Measurements from ENCODE around the gene MROH7. TPM values are rescaled to one million over a fixed set of nuclear protein-coding genes. Genes with fewer than 3 reads are reported as not detected.
"Not testable (repeated sequence)": the region's sequence is repeated elsewhere in the genome, so short reads cannot be mapped to it uniquely, and the experiment has no call there.

MROH7 gene
- total RNA-seq, 4 donors from 2014 or later: 0.42 to 1.3 (median 0.89) TPM

DNA sequence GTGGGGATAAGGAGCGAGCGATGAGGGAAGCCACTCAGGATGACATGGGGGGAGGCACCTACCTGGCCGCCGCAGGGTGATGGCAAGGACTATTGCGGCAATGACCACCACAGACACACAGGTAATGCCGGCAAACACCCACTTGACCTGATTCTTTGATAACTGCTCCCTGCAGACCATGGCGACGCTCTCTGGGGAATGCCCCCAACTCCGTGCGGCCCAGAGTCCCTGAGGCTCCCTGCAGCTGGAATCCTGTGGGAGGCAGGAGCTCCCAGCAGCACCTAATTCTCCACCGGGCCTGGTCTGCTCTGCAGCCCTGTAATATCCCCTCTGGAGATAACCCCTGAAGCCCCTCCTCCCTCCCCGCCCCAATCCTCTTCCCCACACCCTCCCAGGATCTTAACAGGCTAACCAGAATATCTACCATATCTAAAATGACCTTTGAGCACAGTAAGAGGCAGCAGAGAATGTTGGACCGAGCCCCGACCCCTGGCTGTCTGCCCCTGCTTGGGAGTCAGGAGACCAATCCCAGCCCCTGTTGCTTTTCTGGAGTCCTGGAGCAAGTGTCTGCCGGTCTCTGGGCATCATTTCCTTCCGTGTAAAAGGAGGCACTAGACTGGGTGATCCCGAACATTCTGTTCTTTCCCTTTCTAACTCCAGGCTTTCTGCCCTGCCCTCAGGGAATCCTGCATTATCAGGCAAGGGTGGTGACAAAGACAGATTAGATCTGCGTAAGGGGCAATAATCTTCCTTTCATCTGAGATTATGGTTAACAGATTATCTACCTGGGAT, 18.2 kb upstream of the MROH7 start, which contains the start of gene FAM151A:
TSS of gene FAM151A (minus strand) at position 310 of the 792 bp plus-strand sequence. CDS start at position 180, 130 bp downstream.
- intact Hi-C loops (cut with DNase I; ENCODE audit: low total_unique reads): no loop called here
- H3K9me3 ChIP-seq: no peaks in the 10 kb centered on the region
- no peak for DNase-seq
- TF ChIP-seq, protein P1, sequence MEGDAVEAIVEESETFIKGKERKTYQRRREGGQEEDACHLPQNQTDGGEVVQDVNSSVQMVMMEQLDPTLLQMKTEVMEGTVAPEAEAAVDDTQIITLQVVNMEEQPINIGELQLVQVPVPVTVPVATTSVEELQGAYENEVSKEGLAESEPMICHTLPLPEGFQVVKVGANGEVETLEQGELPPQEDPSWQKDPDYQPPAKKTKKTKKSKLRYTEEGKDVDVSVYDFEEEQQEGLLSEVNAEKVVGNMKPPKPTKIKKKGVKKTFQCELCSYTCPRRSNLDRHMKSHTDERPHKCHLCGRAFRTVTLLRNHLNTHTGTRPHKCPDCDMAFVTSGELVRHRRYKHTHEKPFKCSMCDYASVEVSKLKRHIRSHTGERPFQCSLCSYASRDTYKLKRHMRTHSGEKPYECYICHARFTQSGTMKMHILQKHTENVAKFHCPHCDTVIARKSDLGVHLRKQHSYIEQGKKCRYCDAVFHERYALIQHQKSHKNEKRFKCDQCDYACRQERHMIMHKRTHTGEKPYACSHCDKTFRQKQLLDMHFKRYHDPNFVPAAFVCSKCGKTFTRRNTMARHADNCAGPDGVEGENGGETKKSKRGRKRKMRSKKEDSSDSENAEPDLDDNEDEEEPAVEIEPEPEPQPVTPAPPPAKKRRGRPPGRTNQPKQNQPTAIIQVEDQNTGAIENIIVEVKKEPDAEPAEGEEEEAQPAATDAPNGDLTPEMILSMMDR (IDR thresholded peaks at IDR 0.05 in 4 of 5, conservative IDR thresholded peaks at IDR 0.05 in 1 of 5): no peak
- TF ChIP-seq POLR2A (IDR thresholded peaks at IDR 0.05): no peak
- in situ Hi-C loops (cut with MboI; ENCODE audit: low sequenced_read_pairs in 4 of 4): no loop called here
- no peaks in the 10 kb centered on the region for H3K36me3 ChIP-seq
- no peak for ATAC-seq
- no peaks in the 10 kb centered on the region for H3K27me3 ChIP-seq
- H3K27ac ChIP-seq: no peak within 1 kb of the TSS
- H3K4me1 ChIP-seq: peaks cover 0 to 2% of the 10 kb centered on the region in 2 donors
- no peak within 1 kb of the TSS for H3K4me3 ChIP-seq

DNA sequence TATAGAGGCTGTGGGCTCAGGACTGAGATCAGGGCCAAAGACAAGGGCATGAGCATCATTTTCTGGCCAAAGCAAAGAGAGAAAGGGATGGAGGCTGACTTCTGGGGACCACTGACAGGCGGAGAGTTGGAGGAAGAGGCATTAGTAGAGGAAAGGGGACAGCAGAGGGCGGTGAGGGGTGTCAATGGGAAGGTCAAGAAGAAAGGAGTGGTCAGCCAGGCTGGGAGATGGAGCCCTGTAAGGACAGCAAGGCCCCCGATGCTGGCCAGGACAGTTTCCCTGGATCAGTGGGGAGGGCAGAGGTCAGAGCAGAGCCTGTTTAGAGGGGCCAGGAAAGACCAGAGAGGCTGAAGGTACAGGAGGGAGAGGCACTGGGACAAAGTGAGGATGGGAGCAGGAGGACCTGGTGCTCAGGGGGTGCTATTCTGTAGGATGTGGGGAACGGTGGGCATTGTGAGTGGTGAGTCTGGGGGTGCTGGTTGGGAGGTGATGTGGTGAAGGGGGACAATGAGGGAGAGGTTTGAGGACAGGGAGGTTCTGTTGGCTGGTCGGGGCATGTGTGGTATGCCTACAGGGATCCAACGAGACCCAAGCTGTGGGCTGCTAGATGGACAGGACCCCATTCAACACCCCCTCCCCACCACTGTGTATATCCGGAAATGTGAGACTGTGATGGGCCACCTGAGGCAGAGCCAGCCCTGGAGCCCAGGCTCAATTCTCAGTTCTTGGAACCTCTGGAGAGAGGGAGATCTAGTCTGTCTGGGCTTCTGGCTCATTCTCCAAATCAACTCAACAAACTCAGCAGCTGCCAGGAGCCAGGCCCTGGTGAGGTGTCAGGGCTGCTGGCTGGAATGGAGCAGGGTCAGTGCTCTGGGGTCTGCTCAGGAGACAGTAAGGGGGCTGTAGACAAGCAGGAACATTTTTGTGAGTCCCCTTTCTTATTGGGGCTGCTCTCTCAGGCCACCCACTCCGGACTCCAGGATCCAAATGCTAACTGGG, 16.8 kb upstream of the MROH7 start:
- H3K4me3 ChIP-seq: no peak overlapping the region
- no peaks in the 10 kb centered on the region for H3K36me3 ChIP-seq
- ATAC-seq (no peak), DNase-seq (no peak)
- intact Hi-C loops (cut with DNase I; ENCODE audit: low total_unique reads) (no loop called here), in situ Hi-C loops (cut with MboI; ENCODE audit: low sequenced_read_pairs in 4 of 4) (no loop called here)
- no peaks in the 10 kb centered on the region for H3K27me3 ChIP-seq
- no peak overlapping the region for H3K27ac ChIP-seq
- TF ChIP-seq POLR2A (IDR thresholded peaks at IDR 0.05): no peak
- TF ChIP-seq, protein P1 (IDR thresholded peaks at IDR 0.05 in 4 of 5, conservative IDR thresholded peaks at IDR 0.05 in 1 of 5): no peak
- peaks cover 0 to 2% of the 10 kb centered on the region in 2 donors for H3K4me1 ChIP-seq
- no peaks in the 10 kb centered on the region for H3K9me3 ChIP-seq

DNA sequence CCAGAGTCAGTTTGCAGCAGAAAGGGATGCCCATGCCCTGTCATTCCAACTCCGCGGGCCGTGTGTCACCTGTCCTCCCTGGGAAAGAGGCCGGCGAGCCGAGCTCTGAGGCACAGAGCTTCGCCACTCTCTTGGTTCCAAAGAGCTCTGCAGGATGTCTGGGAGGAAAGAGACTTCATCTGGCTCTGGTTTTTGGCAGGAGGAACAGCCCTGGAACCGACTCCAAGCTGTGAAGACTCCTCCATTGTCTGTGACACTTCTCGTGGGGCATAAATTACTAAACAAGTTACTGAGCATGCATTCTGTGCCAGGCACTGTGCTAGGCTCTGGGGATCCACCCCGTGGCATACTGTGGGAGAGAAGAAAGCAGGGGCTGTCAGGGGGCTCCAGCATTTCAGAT, 14.4 kb upstream of the MROH7 start:
- Histone ChIP-seq H3K4me1 (peaks cover 0 to 2% of the 10 kb centered on the region in 2 donors), H3K9me3 (no peaks in the 10 kb centered on the region), H3K27me3 (no peaks in the 10 kb centered on the region), H3K27ac (no peak overlapping the region), H3K36me3 (no peaks in the 10 kb centered on the region), H3K4me3 (no peak overlapping the region)
- DNase-seq: no peak
- in situ Hi-C loops (cut with MboI; ENCODE audit: low sequenced_read_pairs in 4 of 4): no loop called here
- intact Hi-C loops (cut with DNase I; ENCODE audit: low total_unique reads): no loop called here
- no peak for ATAC-seq
- TF ChIP-seq, protein P1 (IDR thresholded peaks at IDR 0.05 in 4 of 5, conservative IDR thresholded peaks at IDR 0.05 in 1 of 5): no peak
- TF ChIP-seq POLR2A (IDR thresholded peaks at IDR 0.05): no peak

DNA sequence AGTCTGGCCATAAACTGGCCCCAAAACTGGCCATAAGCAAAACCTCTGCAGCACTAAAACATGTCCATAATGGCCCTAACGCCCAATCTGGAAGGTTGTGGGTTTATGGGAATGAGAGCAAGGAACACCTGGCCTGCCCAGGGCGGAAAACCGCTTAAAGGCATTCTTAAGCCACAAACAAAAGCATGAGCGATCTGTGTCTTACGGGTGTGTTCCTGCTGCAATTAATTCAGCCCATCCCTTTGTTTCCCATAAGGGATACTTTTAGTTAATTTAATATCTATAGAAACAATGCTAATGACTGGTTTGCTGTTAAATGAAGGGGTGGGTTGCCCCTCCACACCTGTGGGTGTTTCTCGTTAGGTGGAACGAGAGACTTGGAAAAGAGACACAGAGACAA, 5.8 kb upstream of the MROH7 start:
- H3K27ac ChIP-seq; DNase-seq; intact Hi-C loops (cut with DNase I; ENCODE audit: low total_unique reads); H3K9me3 ChIP-seq; H3K36me3 ChIP-seq; H3K4me1 ChIP-seq; H3K27me3 ChIP-seq; in situ Hi-C loops (cut with MboI; ENCODE audit: low sequenced_read_pairs in 4 of 4); ATAC-seq; H3K4me3 ChIP-seq: not testable (repeated sequence)

DNA sequence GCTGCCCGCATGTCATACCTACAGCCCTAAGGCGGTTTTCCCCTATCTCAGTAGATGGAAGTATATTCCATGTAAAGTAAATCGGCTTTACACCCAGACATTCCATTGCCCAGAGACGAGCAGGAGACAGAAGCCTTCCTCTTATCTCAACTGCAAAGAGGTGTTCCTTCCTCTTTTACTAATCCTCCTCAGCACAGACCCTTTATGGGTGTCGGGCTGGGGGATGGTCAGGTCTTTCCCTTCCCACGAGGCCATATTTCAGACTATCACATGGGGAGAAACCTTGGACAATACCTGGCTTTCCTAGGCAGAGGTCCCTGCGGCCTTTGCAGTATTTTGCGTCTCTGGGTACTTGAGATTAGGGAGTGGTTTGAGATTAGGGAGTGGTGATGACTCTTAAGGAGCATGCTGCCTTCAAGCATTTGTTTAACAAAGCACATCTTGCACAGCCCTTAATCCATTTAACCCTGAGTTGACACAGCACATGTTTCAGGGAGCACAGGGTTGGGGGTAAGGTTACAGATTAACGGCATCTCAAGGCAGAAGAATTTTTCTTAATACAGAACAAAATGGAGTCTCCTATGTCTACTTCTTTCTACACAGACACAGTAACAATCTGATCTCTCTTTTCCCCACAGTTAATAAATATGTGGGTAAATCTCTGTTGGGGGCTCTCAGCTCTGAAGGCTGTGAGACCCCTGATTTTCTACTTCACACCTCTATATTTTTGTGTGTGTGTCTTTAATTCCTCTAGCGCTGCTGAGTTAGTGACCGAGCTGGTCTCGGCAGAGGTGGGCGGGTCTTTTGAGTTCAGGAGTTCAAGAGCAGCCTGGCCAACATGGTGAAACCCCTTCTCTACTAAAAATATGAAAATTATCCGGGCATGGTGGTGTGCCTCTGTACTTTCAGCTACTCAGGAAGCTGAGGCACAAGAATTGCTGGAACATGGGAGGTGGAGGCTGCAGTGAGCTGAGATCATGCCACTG, 4.8 kb upstream of the MROH7 start:
- H3K4me1 ChIP-seq; in situ Hi-C loops (cut with MboI; ENCODE audit: low sequenced_read_pairs in 4 of 4); H3K9me3 ChIP-seq; DNase-seq; intact Hi-C loops (cut with DNase I; ENCODE audit: low total_unique reads); H3K27me3 ChIP-seq; H3K36me3 ChIP-seq; H3K4me3 ChIP-seq; H3K27ac ChIP-seq; ATAC-seq: not testable (repeated sequence)

Data from gastrocnemius medialis (tissue), 4 donors.